Tibial nerve (tissue), 4 donors: ENCODE measurements around the gene GLT8D1. TPM values are rescaled to one million over a fixed set of nuclear protein-coding genes. Genes with fewer than 3 reads are reported as not detected.

Experiments used
- DNase-seq, 2 donors: peaks; one replicate each; pipeline ENCODE4 v3.0.0-alpha.2; 2019; ENCODE audit warnings: low spot score in 2 of 2
- H3K27ac ChIP-seq, 4 donors: fragments of 200-600 bp; sonication (generic) in 3 of 4; one replicate each; pipeline ENCODE4 v1.5.1; 2017 to 2019; ENCODE audit warnings: mild to moderate bottlenecking in 1 of 4
- H3K27me3 ChIP-seq, 2 donors: fragments of 200-600 bp; sonication (generic) in 1 of 2; one replicate each; pipeline versions ENCODE4 v1.5.1 to v1.6.0; 2017 to 2019
- H3K36me3 ChIP-seq, 3 donors: fragments of 200-600 bp; sonication (generic); one replicate each; pipeline ENCODE4 v1.5.1; 2018 to 2019
- H3K4me1 ChIP-seq, 4 donors: fragments of 200-600 bp; sonication (generic) in 3 of 4; one replicate each; pipeline ENCODE4 v1.5.1; 2017 to 2019
- H3K4me3 ChIP-seq, 4 donors: fragments of 200-600 bp; sonication (generic) in 3 of 4; one replicate each; pipeline ENCODE4 v1.5.1; 2017 to 2019; ENCODE audit warnings: mild to moderate bottlenecking in 1 of 4, moderate library complexity in 1 of 4
- H3K9me3 ChIP-seq, 4 donors: fragments of 200-600 bp; sonication (generic) in 3 of 4; one replicate each; pipeline ENCODE4 v1.5.1; 2017 to 2019
- EP300 ChIP-seq, 2 donors: sonication (generic); formaldehyde crosslinking; IDR thresholded peaks; one replicate each; pipeline ENCODE4 v1.6.1; 2017; ENCODE audit warnings: antibody characterized with exemption in 2 of 2, mild to moderate bottlenecking in 1 of 2
- POLR2A ChIP-seq, 2 donors: fragments of 450-650 bp; IDR thresholded peaks; one replicate each; pipeline ENCODE4 v1.6.1; 2017; ENCODE audit warnings: antibody characterized with exemption in 2 of 2, mild to moderate bottlenecking in 2 of 2, moderate library complexity in 2 of 2
- WGBS, 2 donors: methylation state at CpG; one replicate each; pipeline ENCODE4 v1.1.5; 2018; 5-methylcytosine and 5-hydroxymethylcytosine counted together
- total RNA-seq, 4 donors: library from RNA; depleted of rRNA; stranded (reverse); fragments of >200 nt; gene quantifications; one replicate each; pipeline ENCODE4 v1.1.0, GENCODE V29; 2016
- TF ChIP-seq, protein P1 (sequence below), 5 experiments: fragments of 200-600 bp in 3 of 5; fragments of 450-650 bp in 2 of 5; sonication (generic) in 3 of 5; IDR thresholded peaks; one replicate each; pipeline ENCODE4 v1.5.1; 2016 to 2019; ENCODE audit warnings: antibody characterized with exemption in 5 of 5, mild to moderate bottlenecking in 3 of 5, moderate library complexity in 2 of 5

The GLT8D1 gene
- total RNA-seq, 4 donors from 2014 or later, result 44.7 to 109 (median 94.9) TPM

GRCh38 chr3:52695798-52696671 lies 9.6 kb downstream of the GLT8D1 start:
- TF ChIP-seq, protein P1, sequence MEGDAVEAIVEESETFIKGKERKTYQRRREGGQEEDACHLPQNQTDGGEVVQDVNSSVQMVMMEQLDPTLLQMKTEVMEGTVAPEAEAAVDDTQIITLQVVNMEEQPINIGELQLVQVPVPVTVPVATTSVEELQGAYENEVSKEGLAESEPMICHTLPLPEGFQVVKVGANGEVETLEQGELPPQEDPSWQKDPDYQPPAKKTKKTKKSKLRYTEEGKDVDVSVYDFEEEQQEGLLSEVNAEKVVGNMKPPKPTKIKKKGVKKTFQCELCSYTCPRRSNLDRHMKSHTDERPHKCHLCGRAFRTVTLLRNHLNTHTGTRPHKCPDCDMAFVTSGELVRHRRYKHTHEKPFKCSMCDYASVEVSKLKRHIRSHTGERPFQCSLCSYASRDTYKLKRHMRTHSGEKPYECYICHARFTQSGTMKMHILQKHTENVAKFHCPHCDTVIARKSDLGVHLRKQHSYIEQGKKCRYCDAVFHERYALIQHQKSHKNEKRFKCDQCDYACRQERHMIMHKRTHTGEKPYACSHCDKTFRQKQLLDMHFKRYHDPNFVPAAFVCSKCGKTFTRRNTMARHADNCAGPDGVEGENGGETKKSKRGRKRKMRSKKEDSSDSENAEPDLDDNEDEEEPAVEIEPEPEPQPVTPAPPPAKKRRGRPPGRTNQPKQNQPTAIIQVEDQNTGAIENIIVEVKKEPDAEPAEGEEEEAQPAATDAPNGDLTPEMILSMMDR (IDR thresholded peaks at IDR 0.05), result no peak
- no peak for TF ChIP-seq POLR2A (IDR thresholded peaks at IDR 0.05)
- TF ChIP-seq EP300 (IDR thresholded peaks at IDR 0.05), result no peak
- H3K27ac ChIP-seq, result no peak overlapping the region
- WGBS, 2 donors, result 75 to 77% methylated on average over 4 of the region's 4 CpGs
- no peaks in the 10 kb centered on the region for H3K9me3 ChIP-seq
- DNase-seq, result no peak
- peaks cover 0 to 88% (median 33%) of the 10 kb centered on the region in 3 donors for H3K36me3 ChIP-seq
- H3K4me3 ChIP-seq, result no peak overlapping the region
- no peaks in the 10 kb centered on the region for H3K4me1 ChIP-seq
- H3K27me3 ChIP-seq, result no peaks in the 10 kb centered on the region

DNA sequence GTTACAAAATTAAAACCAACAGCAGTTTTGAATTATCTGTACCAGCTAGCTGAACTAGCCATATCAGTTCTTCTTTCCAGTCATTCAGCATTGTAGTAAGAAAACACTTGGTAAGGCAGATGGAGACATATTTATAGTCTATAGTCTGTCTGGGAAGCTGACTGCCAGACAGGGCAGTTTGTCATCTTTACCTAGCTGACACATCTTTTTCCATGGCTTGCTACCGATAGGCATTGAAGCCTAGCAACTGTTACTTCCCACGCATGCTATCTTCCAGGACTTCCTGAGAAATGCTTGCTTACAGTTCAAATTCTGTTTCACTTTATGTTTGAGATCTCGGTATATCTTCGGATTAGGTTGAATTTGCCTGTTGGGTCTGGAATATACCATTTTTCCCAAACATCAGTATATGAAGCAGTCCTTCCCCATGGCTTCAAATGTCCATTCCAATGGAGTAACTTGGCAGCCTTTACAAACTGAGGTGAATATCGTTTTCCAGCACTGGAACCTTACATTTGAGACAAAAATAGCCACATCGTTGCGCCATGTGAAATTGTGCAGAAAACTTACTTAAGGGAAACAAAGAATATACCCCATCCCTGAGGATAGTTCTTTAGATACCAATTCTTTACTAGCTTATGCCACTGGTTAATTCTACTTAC lies 10.9 kb downstream of the GLT8D1 start:
- no peak for TF ChIP-seq POLR2A (IDR thresholded peaks at IDR 0.05)
- TF ChIP-seq EP300 (IDR thresholded peaks at IDR 0.05), result no peak
- TF ChIP-seq, protein P1 (IDR thresholded peaks at IDR 0.05), result no peak
- no peak for DNase-seq
- no peak overlapping the region for H3K27ac ChIP-seq
- H3K4me1 ChIP-seq, result no peaks in the 10 kb centered on the region
- H3K36me3 ChIP-seq, result peaks cover 0 to 98% (median 35%) of the 10 kb centered on the region in 3 donors
- no peaks in the 10 kb centered on the region for H3K9me3 ChIP-seq
- H3K27me3 ChIP-seq, result no peaks in the 10 kb centered on the region
- WGBS, 2 donors, result 79 to 80% methylated on average over 7 of the region's 7 CpGs
- no peak overlapping the region for H3K4me3 ChIP-seq

DNA sequence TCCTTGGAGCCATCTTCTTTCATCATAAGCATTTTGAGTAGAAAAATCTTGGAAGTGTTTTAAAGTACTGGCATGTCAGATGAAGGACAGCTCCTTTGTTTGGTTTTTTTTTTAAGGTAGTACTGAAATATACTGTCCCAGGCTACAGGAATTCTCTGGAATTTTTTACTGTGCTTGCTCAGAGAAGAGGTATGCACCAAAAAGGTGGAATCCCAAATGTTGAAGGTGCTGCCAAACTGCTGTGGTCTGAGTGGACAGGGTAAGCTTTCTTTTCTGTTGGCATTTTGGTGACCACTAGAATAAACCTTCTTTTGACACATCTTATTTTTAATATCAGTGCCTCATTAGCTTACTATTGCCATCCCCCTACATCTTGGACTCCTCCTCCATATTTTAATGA lies 12.5 kb downstream of the GLT8D1 start:
- H3K27ac ChIP-seq, result no peak overlapping the region
- no peak overlapping the region for H3K4me3 ChIP-seq
- DNase-seq, result no peak

DNA sequence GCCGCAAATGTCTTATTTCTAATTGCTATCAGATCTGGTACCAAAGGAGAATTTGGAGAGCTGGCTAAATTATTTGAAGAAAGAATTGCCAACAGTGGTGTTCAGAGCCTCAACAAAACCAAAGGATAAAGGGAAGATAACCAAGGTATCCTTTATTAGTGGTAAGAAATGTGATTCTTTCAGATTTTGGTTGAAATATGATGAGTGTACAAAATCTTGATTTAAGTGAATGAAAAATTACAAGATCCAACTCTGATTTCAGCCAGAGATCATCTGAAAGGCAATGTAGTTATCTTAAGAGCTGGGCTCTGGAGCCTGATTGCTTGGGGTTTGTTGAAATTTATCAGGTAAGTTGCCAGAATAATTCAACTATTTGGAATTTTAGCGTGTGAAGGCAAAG lies 15.0 kb downstream of the GLT8D1 start:
- TF ChIP-seq, protein P1 (IDR thresholded peaks at IDR 0.05), result no peak
- TF ChIP-seq EP300 (IDR thresholded peaks at IDR 0.05) (no peak), POLR2A (IDR thresholded peaks at IDR 0.05) (no peak)
- Histone ChIP-seq H3K27me3 (no peaks in the 10 kb centered on the region), H3K9me3 (no peaks in the 10 kb centered on the region), H3K36me3 (peaks cover 0 to 86% (median 55%) of the 10 kb centered on the region in 3 donors), H3K4me1 (peaks cover 4 to 26% (median 8%) of the 10 kb centered on the region in 4 donors), H3K27ac (no peak overlapping the region), H3K4me3 (no peak overlapping the region)
- no peak for DNase-seq
- 87 to 97% methylated on average over 2 of the region's 2 CpGs for WGBS, 2 donors

More for the DNA sequence above, 12.5 kb downstream of the GLT8D1 start:
- Histone ChIP-seq H3K36me3 (peaks cover 0 to 100% (median 49%) of the 10 kb centered on the region in 3 donors), H3K27me3 (no peaks in the 10 kb centered on the region), H3K9me3 (no peaks in the 10 kb centered on the region), H3K4me1 (peaks cover 0 to 8% (median 0%) of the 10 kb centered on the region in 4 donors)
- TF ChIP-seq EP300 (IDR thresholded peaks at IDR 0.05) (no peak), POLR2A (IDR thresholded peaks at IDR 0.05) (no peak)
- TF ChIP-seq, protein P1 (IDR thresholded peaks at IDR 0.05), result no peak

GRCh38 chr3:52689151-52689550 lies 16.4 kb downstream of the GLT8D1 start:
- TF ChIP-seq EP300 (IDR thresholded peaks at IDR 0.05) (no peak), POLR2A (IDR thresholded peaks at IDR 0.05) (no peak)
- TF ChIP-seq, protein P1 (IDR thresholded peaks at IDR 0.05), result no peak
- WGBS, 2 donors, result 85 to 97% methylated on average over 3 of the region's 3 CpGs
- peaks cover 0 to 71% (median 44%) of the 10 kb centered on the region in 3 donors for H3K36me3 ChIP-seq

More at GRCh38 chr3:52689151-52689550, 16.4 kb downstream of the GLT8D1 start:
- Histone ChIP-seq H3K9me3 (no peaks in the 10 kb centered on the region), H3K27me3 (no peaks in the 10 kb centered on the region), H3K27ac (no peak overlapping the region), H3K4me1 (peaks cover 4 to 35% (median 16%) of the 10 kb centered on the region in 4 donors), H3K4me3 (no peak overlapping the region)
- no peak for DNase-seq
